Activated CD8-positive, alpha-beta T cell treated with anti-CD3 and anti-CD28 coated beads for 36 hours (primary cell): ENCODE measurements around the gene BPTF. TPM values are rescaled to one million over a fixed set of nuclear protein-coding genes. Genes with fewer than 3 reads are reported as not detected.
A peak's percentile ranks its signal among the peaks of the same experiment; 100 is the strongest.
"Not testable (repeated sequence)": the region's sequence is repeated elsewhere in the genome, so short reads cannot be mapped to it uniquely, and the experiment has no call there.

Experiments
- ATAC-seq: fragments of 200-7000 bp; cut with Tn5 transposase; one replicate; pipeline ENCODE4 v1.10.0; 2021; ENCODE audit warnings: mild to moderate bottlenecking, moderate library complexity
- CTCF ChIA-PET: fragments of 350-600 bp; sonication (Branson Sonifier 250); formaldehyde crosslinking; loops from one replicate; lab custom pipeline; 2021; ENCODE audit warnings: antibody characterized with exemption; lab: Charles Lee
- POLR2A ChIA-PET: fragments of 350-600 bp; sonication (Branson Sonifier 250); formaldehyde crosslinking; loops from one replicate; lab custom pipeline; 2021; ENCODE audit warnings: antibody characterized with exemption; lab: Charles Lee
- DNase-seq: peaks from one replicate; pipeline ENCODE4 v3.0.0-alpha.2; 2020
- H3K27ac Mint-ChIP-seq: one replicate; pipeline ENCODE4 v1.8.0; 2021; ENCODE audit warnings: mild to moderate bottlenecking, mixed read lengths
- H3K27me3 Mint-ChIP-seq: one replicate; pipeline ENCODE4 v1.8.0; 2021; ENCODE audit warnings: mixed read lengths
- H3K36me3 Mint-ChIP-seq: one replicate; pipeline ENCODE4 v1.8.0; 2021; ENCODE audit warnings: low read depth, mixed read lengths
- H3K4me1 Mint-ChIP-seq: one replicate; pipeline ENCODE4 v1.8.0; 2021; ENCODE audit warnings: low read depth, mixed read lengths
- H3K4me3 Mint-ChIP-seq: one replicate; pipeline ENCODE4 v1.8.0; 2021; ENCODE audit warnings: mild to moderate bottlenecking, moderate library complexity, mixed read lengths
- H3K9me3 Mint-ChIP-seq: one replicate; pipeline ENCODE4 v1.8.0; 2021; ENCODE audit warnings: mixed read lengths
- intact Hi-C: fragments of 100-400 bp; cut with micrococcal nuclease; formaldehyde crosslinking; loops from one replicate; pipeline ENCODE4 v1.10.0; 2022
- total RNA-seq, 2 experiments: library from RNA; stranded (reverse); gene quantifications; one replicate each; pipeline ENCODE4 v1.2.3, GENCODE V29; 2021
- TF ChIP-seq, protein P1 (sequence below): fragments of 200-600 bp; IDR thresholded peaks from one replicate; pipeline ENCODE4 v1.8.0; 2022; ENCODE audit warnings: antibody characterized with exemption, mild to moderate bottlenecking

BPTF gene
- total RNA-seq, 2 experiments from 2014 or later, result 80.1 to 84.4 TPM

DNA sequence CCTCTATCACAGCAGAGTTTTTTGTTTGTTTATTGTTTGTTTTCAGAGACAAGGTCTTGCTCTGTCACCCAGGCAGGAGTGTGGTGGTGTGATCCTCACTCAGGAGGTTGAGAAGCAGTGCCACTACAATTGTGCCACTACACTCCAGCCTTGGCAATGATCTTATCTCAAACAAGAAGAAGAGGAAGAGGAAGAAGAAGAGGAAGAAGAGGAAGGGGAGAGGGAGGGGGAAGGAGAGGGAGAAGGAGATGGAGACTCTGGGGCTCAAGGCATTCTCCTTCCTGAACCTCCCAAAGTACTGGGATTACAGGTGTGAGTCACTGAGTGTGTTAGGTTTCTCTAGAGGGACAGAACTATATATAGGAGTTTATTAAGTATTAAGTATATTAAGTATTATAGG is 188.1 kb downstream of the BPTF start:
- H3K36me3 Mint-ChIP-seq, result no peaks in the 10 kb centered on the region
- CTCF ChIA-PET, result interaction anchor here (8.2 kb wide), 1 partner anchor 17 kb away, joined by 35 read pairs; the partner anchor contains the start of gene C17orf58
- intact Hi-C loops, result no loop called here
- no peak overlapping the region for H3K27ac Mint-ChIP-seq
- POLR2A ChIA-PET, result no interaction called here
- H3K9me3 Mint-ChIP-seq, result no peaks in the 10 kb centered on the region
- peaks cover 3% of the 10 kb centered on the region for H3K4me1 Mint-ChIP-seq
- H3K27me3 Mint-ChIP-seq, result no peaks in the 10 kb centered on the region
- ATAC-seq, result no peak
- no peak overlapping the region for H3K4me3 Mint-ChIP-seq
- TF ChIP-seq, protein P1, sequence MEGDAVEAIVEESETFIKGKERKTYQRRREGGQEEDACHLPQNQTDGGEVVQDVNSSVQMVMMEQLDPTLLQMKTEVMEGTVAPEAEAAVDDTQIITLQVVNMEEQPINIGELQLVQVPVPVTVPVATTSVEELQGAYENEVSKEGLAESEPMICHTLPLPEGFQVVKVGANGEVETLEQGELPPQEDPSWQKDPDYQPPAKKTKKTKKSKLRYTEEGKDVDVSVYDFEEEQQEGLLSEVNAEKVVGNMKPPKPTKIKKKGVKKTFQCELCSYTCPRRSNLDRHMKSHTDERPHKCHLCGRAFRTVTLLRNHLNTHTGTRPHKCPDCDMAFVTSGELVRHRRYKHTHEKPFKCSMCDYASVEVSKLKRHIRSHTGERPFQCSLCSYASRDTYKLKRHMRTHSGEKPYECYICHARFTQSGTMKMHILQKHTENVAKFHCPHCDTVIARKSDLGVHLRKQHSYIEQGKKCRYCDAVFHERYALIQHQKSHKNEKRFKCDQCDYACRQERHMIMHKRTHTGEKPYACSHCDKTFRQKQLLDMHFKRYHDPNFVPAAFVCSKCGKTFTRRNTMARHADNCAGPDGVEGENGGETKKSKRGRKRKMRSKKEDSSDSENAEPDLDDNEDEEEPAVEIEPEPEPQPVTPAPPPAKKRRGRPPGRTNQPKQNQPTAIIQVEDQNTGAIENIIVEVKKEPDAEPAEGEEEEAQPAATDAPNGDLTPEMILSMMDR, result no peak
- no peak for DNase-seq

GRCh38 chr17:68015081-68015723 is 189.9 kb downstream of the BPTF start:
- H3K27me3 Mint-ChIP-seq, result no peaks in the 10 kb centered on the region
- intact Hi-C loops, result no loop called here
- H3K27ac Mint-ChIP-seq, result no peak overlapping the region
- ATAC-seq (no peak), DNase-seq (no peak)
- H3K36me3 Mint-ChIP-seq, result peaks cover 2% of the 10 kb centered on the region
- POLR2A ChIA-PET, result interaction anchor here (0.7 kb wide), 1 partner anchor 445 kb away, joined by 3 read pairs; no protein-coding TSS in a partner anchor
- H3K4me1 Mint-ChIP-seq, result peaks cover 9% of the 10 kb centered on the region
- TF ChIP-seq, protein P1, result no peak
- no peaks in the 10 kb centered on the region for H3K9me3 Mint-ChIP-seq
- H3K4me3 Mint-ChIP-seq, result no peak overlapping the region
- CTCF ChIA-PET, result no interaction called here

DNA sequence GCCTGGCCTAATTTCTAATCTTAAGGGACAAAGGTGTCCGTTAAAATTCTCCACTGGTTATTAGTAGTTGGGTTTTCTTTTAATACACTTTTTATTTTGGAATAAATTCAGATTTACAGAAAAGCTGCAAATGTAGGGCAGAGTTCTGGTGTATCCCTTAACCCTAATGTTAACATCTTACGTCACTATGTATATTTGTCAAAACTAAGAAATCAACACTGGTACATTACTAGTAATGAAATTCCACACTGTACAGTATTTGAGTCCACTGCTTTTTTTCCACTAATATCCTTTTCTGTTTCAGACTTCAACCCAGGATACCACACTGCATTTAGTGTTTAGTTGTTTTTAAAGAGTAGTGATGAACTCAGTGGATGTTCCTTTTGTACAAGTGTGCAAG is 191.5 kb downstream of the BPTF start:
- Mint-ChIP-seq H3K9me3 (no peaks in the 10 kb centered on the region), H3K4me1 (peaks cover 11% of the 10 kb centered on the region), H3K36me3 (peaks cover 2% of the 10 kb centered on the region), H3K27ac (no peak overlapping the region), H3K27me3 (no peaks in the 10 kb centered on the region), H3K4me3 (no peak overlapping the region)
- TF ChIP-seq, protein P1, result no peak
- ATAC-seq (no peak), DNase-seq (no peak)
- ChIA-PET POLR2A (no interaction called here), CTCF (no interaction called here)
- intact Hi-C loops, result no loop called here

GRCh38 chr17:68018493-68018892 is 193.2 kb downstream of the BPTF start:
- H3K4me3 Mint-ChIP-seq, ATAC-seq, H3K36me3 Mint-ChIP-seq, H3K9me3 Mint-ChIP-seq, CTCF ChIA-PET, intact Hi-C loops, DNase-seq, H3K27me3 Mint-ChIP-seq, H3K27ac Mint-ChIP-seq, POLR2A ChIA-PET: not testable (repeated sequence)
- H3K4me1 Mint-ChIP-seq, result peaks cover 11% of the 10 kb centered on the region

GRCh38 chr17:68019336-68019674 is 194.0 kb downstream of the BPTF start:
- CTCF ChIA-PET, result interaction anchor here (1.0 to 1.7 kb wide), 6 partner anchors 8 to 180 kb away, joined by 3 to 8 read pairs (median 5); no protein-coding TSS in a partner anchor
- peak overlapping the region; percentile 80 for H3K4me3 Mint-ChIP-seq
- no peak for DNase-seq

More at GRCh38 chr17:68019336-68019674, 194.0 kb downstream of the BPTF start:
- intact Hi-C loops, result no loop called here
- TF ChIP-seq, protein P1, result no peak
- no peak for ATAC-seq
- H3K4me1 Mint-ChIP-seq, result peaks cover 11% of the 10 kb centered on the region
- POLR2A ChIA-PET, result interaction anchor here (0.5 to 1.5 kb wide), 9 partner anchors 8 to 450 kb away, joined by 3 to 8 read pairs (median 4); no protein-coding TSS in a partner anchor
- no peaks in the 10 kb centered on the region for H3K9me3 Mint-ChIP-seq
- no peak overlapping the region for H3K27ac Mint-ChIP-seq
- H3K36me3 Mint-ChIP-seq, result peaks cover 2% of the 10 kb centered on the region
- no peaks in the 10 kb centered on the region for H3K27me3 Mint-ChIP-seq
